Head of caudate nucleus (tissue), 42 donors: Measurements from ENCODE around the gene PLXNA1.

Source experiments
- DNase-seq, 42 donors: peaks; one replicate each; pipeline versions ENCODE4 v3.0.0 to v3.0.0-alpha.2; 2020 to 2021; ENCODE audit warnings: mixed read lengths in 7 of 42
- intact Hi-C: fragments of 100-400 bp; cut with DNase I; formaldehyde crosslinking; loops from one replicate; pipeline ENCODE4 v1.15.0; 2022

The PLXNA1 gene

DNA sequence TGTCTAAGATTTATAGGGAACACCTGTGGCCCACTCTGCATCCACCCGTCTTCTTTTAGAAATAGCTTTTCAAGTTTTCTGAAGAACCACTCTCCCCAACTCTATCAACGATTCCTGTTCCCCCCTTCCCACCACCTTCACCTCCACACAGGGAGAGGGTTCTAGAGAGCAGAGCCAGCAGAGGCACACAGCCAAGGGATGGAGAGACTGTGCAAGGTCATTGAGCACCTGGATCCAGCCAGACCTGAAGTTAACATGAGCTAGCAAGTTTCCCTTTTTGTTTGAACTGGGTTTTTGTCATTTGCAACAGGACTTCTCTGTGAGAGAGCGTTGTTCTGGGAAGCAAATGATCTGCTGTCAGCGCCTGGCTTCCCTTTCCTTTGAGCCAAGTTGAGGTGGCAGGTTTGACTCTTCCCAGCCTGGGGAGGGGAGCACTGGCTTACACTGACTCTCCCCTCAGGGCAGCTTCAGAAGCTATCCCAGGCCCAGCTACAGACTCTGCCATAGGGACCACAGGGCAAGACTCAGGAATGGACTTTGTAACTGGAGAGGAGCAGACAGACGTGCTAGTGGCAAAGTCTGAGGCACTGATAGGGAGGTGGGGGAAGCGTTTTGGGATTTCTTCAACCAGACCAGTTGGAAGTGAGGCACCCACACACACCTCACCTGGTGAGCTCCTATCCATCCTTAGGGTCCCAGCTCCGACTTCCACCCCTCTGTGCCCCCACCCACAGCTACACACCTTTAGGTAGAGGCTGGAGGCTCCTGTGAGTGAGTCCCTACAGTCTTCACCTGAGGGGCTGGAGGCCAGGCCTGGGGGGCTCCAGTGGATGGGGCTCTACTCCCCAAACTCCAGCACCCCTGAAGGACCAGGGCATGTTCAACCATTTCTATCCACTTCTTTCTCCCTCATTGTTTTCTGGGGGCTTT lies 19.4 kb upstream of the PLXNA1 start:
- intact Hi-C loops, result no loop called here
- DNase-seq, result no peak

DNA sequence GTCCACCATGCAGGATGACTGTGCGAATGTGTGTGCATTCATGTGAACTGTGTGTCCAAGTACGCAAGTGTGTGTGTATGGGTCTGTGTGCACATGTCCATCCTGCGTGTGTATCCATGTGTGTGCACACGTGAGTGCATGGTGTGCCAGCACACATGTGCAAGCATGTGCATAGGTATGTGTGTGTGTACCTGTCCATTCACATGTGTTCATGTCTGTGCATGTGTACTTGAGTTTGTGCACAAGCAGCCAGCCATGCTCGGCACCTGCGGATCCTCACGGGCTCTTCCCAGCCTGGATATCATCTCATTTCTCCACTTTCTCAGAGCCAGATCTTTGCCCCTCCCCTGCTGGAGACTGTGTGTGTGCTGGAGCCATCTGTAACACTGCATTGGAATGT lies 18.7 kb upstream of the PLXNA1 start:
- no peak for DNase-seq
- intact Hi-C loops, result no loop called here

DNA sequence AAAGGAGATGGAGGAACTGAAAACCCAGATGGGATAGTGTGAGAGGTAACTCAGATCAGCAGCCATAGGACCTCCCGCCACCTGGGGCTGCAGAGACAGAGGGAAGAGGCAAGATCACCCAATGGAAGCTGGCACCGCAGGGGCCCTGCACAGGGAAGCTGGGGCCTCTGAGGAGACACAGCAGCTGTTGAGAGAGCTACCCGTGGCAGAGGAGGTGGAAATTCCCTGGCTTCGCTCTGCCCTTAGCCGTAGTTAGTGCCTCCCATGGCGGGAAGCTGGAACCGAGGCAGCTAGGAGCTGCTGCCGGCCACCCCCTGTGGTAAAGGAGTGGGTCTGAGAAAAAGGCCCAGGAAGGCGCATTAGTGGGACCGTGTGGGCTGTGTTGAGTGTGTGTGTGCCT lies 18.0 kb upstream of the PLXNA1 start:
- intact Hi-C loops, result no loop called here
- no peak for DNase-seq

DNA sequence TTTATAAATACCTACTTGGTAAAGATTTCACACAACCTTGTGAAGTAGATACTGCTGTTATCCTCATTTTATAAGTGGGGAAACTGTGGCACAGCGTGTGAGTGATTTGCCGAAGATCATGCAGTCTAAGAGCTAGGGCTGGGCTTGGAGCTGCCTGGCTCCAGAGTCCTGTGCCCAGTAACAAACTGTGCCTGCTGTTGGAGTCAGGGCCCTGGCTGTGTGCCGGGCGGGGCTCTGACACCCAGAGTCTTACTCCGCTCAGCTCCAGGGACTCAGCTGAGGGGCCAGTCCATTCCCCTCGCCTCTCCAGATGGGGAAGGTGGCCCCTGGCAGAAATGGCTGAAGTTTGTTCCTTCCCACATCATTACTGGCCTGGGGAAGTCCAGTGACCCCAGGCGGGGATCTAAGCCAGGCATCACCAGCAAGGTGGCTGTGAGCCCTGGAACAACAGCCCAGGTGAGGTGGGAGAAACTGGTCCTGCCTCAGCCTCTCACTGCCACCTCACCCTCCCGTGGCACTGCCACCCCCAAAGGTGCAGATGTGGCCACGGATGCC lies 17.3 kb upstream of the PLXNA1 start:
- intact Hi-C loops, result no loop called here
- no peak for DNase-seq

DNA sequence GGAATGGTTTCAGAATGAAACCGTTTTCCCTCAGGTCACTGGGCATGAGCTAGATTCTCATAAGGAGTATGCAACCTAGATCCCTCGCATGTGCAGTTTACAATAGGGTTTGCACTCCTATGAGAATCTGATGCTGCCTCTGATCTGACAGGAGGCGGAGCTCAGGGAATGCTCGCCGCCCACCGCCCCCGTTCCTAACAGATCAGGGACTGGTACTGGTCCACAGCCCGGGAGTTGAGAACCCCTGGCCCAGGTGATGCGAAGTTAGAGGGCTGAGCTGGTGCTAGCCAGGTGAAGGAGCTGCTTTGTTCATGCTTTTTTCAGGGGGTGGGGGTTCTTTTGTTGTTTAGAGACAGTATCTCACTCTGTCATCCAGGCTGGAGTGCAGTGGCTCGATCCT lies 15.5 kb upstream of the PLXNA1 start:
- DNase-seq, result no peak
- intact Hi-C loops, result no loop called here

DNA sequence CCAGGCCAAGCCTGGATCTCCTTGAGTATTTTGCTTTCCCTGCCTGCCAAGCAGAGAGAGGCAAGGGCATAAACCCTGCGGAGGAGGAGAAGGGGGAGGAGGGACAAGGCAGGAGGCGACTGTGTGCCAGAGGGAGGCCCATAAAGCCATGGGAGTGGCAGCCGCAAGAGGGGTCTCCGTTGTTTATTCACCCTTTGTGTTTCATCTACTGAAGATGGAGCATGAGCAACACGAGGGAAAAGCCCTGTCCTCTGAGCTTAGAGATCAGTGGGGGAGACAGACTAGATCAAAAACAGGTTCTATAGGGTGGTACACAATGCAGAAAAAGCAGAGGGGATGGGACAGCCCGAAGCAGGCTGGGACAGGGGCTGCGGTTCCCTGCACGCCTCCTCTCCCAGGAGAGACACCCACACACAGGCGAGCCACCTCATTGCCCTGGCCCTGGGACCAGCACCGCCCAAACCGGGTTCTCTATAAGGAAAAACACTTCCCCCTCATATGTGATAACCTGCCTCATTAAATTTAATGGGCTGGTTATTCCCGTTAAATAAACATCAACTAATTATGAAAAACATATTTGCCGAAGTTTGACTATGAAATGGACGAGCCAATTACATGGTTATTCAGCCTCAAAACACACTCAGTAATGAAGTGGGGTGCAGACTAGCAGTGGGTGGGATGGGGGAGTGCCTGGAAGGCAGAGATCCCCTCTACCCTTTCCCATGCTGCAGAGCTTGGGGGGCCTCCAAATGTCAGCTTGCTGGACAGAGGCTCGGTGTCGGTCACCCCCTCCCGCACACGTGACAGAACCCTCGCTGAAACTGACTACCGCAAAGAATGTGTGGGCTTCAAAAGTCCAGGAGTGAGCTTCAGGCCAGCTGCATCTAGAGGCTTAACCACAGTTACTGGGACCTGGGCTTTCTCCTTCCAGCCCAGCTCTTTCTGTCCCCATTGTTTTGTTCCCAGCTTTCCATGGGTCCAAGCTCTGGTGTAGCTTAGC lies 14.2 kb upstream of the PLXNA1 start:
- DNase-seq, result no peak
- intact Hi-C loops, result no loop called here

DNA sequence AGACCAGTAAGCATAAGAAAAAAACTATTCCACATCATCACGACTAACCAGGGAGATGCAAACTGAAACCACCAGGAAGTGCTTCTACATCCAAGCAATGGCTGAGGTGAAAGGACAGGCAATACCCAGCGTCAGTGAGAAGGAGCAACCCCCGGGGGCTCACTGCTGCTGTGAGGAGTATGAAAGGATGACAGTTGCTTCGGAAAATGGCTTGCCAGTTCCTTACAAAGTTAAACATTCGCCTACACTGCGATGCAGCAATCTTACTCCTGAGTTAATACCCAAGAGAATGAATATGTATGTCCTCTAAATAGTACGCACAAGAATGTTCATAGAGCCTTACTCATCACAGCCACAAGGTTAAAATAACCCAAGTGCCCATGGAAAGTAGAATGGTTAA lies 13.3 kb upstream of the PLXNA1 start:
- intact Hi-C loops, result no loop called here
- DNase-seq, result peak in 6 of 42 donors; percentile 25 to 66 (median 40)

DNA sequence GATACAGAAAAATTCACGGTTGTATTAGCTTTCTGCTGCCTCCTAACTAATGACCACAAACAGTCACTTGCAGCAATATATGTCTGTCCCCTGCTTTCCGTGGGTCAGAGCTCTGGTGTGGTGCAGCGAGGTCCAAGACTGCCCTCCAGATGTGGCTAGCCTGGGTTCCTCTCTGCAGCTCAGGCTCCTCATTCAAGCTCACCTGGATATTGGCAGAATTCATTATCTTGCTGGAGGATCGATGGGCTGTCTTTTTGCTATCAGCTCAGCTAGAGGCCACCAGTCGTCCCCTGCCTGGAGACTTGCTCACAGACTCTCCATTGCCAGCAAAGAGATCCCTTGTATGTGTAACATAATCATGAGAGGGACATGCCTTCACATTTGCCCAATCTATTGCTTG lies 12.8 kb upstream of the PLXNA1 start:
- intact Hi-C loops, result loop anchor here (10.0 kb wide), 1 partner anchor 575 kb away; no protein-coding TSS in a partner anchor
- no peak for DNase-seq

DNA sequence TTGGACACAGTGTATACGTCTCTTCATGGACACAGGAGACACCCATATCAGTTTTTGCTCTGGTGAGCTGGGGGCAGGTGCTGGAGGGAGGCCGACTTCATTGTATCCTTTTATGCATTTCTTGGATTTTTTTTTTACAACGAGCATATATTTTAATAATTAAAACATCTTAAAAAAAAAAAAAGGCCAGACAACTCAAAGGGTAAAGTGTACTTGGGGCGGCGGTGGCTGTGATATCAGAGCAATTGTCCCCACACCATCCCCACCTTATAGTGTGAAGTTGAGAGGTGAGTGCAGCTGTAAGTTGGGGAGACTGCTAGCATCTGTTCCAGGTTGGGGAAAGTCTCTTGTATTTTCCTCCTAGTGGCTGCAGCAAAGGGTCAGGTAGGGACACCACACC lies 12.0 kb upstream of the PLXNA1 start:
- intact Hi-C loops, result loop anchor here (10.0 kb wide), 1 partner anchor 574 kb away; no protein-coding TSS in a partner anchor
- DNase-seq, result no peak

DNA sequence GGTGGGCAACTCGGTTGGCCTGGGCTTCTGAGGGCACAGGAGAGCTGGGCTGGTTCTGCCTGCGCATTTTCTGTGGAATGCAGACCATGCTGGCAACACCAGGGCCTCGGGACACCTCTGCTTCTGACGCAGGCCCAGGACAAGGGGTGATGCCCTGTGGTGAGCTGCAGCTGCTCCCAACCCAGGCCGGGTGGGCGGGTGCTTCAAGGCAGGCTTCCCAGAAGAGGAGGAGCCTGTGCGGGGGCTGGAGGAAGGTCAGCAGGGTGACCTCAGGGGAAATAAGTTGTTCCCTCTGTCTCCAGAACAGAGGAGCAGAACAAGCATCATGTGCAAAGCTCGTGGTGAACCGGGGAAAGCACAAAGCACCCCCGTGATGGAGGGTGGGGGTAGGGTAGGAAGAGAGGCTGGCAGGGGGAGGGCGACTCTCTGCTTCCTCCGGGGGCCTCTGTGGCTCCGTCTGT lies 11.0 kb upstream of the PLXNA1 start:
- intact Hi-C loops, result loop anchor here (10.0 kb wide), 1 partner anchor 573 kb away; no protein-coding TSS in a partner anchor
- peak in 40 of 42 donors; percentile 20 to 75 (median 56) for DNase-seq

DNA sequence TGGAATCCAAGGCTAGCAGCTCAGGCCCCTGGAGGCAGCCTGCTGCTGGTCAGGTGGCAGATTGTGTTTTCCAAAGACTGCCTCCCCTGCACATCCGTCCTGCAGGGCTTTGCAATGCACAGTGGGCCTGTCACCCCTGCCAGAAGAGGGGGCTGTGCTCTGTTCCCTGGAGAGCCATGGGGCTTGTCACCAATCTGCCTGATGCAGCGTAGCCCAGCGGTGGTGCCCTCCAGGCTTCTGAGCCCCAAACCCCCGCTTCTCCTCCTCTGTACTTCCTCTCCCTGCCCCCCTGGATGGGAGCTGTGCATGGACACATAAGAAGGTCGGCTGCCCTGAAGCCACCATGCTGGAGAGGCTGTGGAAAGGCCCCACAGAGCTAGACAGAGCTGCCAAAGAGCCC lies 10.0 kb upstream of the PLXNA1 start:
- intact Hi-C loops, result loop anchor here (10.0 kb wide), 1 partner anchor 572 kb away; no protein-coding TSS in a partner anchor
- no peak for DNase-seq

DNA sequence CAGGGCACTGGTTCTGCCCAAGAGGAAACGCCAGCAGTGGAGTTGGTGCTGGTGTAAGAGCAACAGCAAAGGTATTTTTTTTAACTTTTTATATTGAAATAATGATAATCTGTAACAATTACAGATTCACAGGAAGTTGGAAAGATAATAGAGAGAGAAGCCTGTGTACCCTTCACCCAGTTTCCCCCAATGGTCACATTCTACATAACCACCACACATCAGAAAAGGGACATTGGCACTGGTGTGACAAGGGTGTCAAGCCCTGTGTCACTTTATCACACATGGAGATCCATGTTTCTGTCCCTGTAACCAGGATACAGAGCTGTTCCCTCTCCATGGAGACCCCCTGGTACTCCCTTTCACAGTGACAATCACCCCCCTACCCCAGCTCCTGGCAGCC lies 9.1 kb upstream of the PLXNA1 start:
- no peak for DNase-seq
- intact Hi-C loops, result loop anchor here (10.0 kb wide), 1 partner anchor 571 kb away; no protein-coding TSS in a partner anchor

DNA sequence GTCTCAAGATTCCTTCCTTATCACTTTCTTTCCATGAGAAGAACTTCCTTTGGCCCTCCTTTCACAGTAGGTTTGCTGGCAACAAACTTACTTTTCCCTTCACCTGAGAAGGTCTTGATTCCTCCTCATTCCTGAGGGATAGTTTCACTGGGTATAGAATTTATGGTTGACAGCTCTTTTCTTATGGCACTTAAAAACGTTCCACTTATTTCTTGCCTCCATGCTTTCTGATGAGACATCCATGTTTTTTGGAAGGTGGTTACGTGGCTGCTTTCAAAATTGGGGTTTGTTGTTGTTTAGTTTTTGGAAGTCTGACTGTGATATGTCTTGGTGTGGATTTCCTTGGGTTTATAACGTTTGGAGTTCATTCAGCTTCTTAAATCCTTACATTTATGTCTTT lies 8.2 kb upstream of the PLXNA1 start:
- intact Hi-C loops, result loop anchor here (10.0 kb wide), 1 partner anchor 570 kb away; no protein-coding TSS in a partner anchor
- DNase-seq, result no peak

DNA sequence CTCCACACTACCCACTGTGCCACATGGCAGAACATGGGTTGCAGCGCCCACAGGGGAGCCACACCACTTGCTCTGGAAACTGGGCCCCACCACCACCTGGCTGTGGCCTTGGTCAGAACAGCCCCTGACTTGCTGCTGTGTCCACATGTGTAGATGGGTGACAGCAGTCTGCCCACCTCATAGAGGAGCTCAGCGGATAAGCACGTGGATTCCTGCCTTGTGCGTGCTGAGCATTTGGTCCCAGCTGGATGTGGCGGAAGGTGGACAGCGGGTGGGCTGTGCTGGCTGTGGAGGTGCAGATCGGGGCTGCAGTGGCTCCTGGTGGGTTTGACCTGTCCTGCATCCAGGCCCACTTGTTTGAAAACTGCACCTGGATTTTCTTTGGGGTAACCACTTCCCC lies 6.0 kb upstream of the PLXNA1 start:
- no peak for DNase-seq
- intact Hi-C loops, result loop anchor here (10.0 kb wide), 1 partner anchor 568 kb away; no protein-coding TSS in a partner anchor

DNA sequence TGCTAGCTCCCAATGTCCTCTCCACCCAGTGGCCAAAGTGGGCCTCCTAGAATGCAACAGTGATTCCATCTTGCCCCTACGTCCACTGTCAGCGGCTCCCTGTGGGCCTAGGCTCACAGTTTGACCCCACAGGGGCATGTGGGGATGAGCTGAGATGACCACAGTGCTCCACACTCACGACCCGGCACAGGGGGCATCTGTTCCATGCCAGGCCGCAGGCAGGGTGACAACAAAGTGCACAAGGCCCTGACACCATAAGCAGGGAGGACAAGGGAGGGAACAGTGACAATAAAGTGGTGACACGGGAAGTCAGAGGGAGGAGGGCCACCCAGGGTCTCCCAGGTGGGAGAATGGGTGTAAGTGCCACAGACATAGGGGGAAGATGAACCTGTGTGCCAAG lies 5.1 kb upstream of the PLXNA1 start:
- no peak for DNase-seq
- intact Hi-C loops, result loop anchor here (10.0 kb wide), 1 partner anchor 567 kb away; no protein-coding TSS in a partner anchor

DNA sequence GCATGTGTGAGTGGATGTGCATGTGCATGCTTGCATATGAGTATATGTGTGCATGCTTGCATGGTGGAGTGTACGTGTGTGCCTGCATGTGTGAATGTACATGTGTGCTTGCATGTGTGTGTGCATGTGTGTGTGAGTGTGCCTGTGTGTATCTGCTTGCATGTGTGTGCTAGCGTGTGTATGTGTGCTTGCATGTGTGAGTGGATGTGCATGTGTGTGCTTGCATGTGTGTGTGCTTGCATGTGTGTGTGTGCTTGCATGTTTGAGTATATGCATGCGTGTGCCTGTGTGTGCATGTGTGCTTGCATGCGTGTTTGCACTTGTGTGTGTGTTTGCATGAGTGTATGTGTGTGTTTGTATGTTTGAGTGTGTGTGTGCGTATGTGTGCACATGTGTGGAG lies 4.6 kb upstream of the PLXNA1 start:
- DNase-seq, result no peak
- intact Hi-C loops, result loop anchor here (10.0 kb wide), 1 partner anchor 567 kb away; no protein-coding TSS in a partner anchor

DNA sequence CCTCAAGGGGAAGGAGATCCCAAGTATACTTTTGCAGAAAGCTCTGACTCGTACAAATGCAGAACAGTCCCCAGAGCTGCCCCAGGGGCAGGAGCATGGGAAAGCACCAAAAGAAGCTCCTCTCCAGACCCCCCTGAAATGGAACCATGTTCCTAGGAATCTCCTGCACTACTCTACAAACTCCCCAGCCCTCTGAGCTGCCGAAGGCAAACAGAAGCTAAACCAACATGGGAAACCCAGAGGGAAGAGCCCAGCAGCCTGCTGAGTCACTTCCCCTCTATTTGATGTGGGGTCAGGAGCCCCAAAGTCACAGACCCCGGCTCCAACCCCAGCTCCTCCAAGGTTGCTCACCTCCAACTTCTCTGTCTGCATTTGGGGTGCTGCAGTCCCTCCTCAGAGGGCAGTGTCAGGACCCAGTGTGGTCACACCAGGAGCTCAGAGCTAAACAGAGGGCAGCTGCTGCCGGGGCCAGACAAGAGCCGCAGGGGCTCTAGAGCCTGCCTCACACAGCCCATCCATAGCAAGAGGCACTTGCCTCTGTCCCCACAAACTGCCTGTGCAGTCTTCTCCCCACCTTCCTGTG lies 3.8 kb upstream of the PLXNA1 start:
- DNase-seq, result no peak
- intact Hi-C loops, result loop anchor here (10.0 kb wide), 1 partner anchor 566 kb away; no protein-coding TSS in a partner anchor

DNA sequence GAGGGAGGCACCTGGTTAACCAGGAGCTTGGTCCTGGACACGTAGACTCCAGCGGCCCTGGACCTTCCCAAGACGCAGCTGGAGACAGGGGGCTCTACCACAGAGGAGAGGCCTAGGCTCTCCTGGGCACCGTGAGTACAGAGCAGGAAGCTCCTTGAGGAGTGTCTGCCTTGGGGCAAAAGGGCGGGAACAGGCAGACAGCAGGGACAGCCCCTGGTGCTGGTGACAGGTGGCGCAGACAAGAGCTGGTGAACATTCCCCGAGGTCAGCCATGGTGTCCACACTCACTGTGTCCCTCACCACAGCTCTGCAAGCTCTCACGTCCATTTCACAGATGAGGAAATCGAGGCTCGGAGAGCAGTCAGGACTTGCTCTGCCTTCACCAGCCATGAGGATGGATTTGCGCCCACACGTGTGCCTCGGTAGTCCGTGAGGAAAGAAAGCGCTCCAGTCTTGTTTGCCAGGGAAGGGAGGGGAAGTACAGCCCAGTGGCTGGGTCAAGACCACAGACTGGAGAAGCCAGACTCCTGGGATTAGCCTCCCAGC lies 2.6 kb upstream of the PLXNA1 start:
- DNase-seq, result no peak
- intact Hi-C loops, result no loop called here
